ENCODE results near the gene IL22RA2.
"Not testable (repeated sequence)": the region's sequence is repeated elsewhere in the genome, so short reads cannot be mapped to it uniquely, and the experiment has no call there.

The IL22RA2 gene

GRCh38 chr6:137115658-137116057 lies 57.8 kb downstream of the IL22RA2 start:
- in situ Hi-C loops (cut with MboI; ENCODE audit: low sequenced_read_pairs, unreplicated experiment), result no loop called here
- DNase-seq (ENCODE audit: low spot score), result no peak
- TF ChIP-seq CTCF (IDR thresholded peaks at IDR 0.05; ENCODE audit: borderline replicate concordance, control extremely low read depth, extremely low read depth, insufficient read depth, missing control alignments), result no peak

GRCh38 chr6:137112067-137112355 lies 61.4 kb downstream of the IL22RA2 start:
- TF ChIP-seq CTCF (IDR thresholded peaks at IDR 0.05; ENCODE audit: borderline replicate concordance, control extremely low read depth, extremely low read depth, insufficient read depth, missing control alignments), result no peak
- no peak for DNase-seq (ENCODE audit: low spot score)
- in situ Hi-C loops (cut with MboI; ENCODE audit: low sequenced_read_pairs, unreplicated experiment), result no loop called here

- no peak for TF ChIP-seq CTCF (IDR thresholded peaks at IDR 0.05; ENCODE audit: borderline replicate concordance, control extremely low read depth, extremely low read depth, insufficient read depth, missing control alignments)
- in situ Hi-C loops (cut with MboI; ENCODE audit: low sequenced_read_pairs, unreplicated experiment), result no loop called here
- no peak for DNase-seq (ENCODE audit: low spot score)
These were observed 62.0 kb downstream of the IL22RA2 start for GRCh38 chr6:137111296-137112066.

- in situ Hi-C loops (cut with MboI; ENCODE audit: low sequenced_read_pairs, unreplicated experiment), result no loop called here
- TF ChIP-seq CTCF (IDR thresholded peaks at IDR 0.05; ENCODE audit: borderline replicate concordance, control extremely low read depth, extremely low read depth, insufficient read depth, missing control alignments), result no peak
- DNase-seq (ENCODE audit: low spot score), result no peak
These were observed 65.7 kb downstream of the IL22RA2 start for GRCh38 chr6:137107767-137108105.

- DNase-seq (ENCODE audit: low spot score); in situ Hi-C loops (cut with MboI; ENCODE audit: low sequenced_read_pairs, unreplicated experiment): not testable (repeated sequence)
These were observed 66.2 kb downstream of the IL22RA2 start for GRCh38 chr6:137107047-137107766.

GRCh38 chr6:137106183-137106582 lies 67.3 kb downstream of the IL22RA2 start:
- DNase-seq (ENCODE audit: low spot score), result no peak
- in situ Hi-C loops (cut with MboI; ENCODE audit: low sequenced_read_pairs, unreplicated experiment), result no loop called here
- no peak for TF ChIP-seq CTCF (IDR thresholded peaks at IDR 0.05; ENCODE audit: borderline replicate concordance, control extremely low read depth, extremely low read depth, insufficient read depth, missing control alignments)

GRCh38 chr6:137105375-137105774 lies 68.1 kb downstream of the IL22RA2 start:
- no peak for DNase-seq (ENCODE audit: low spot score)
- in situ Hi-C loops (cut with MboI; ENCODE audit: low sequenced_read_pairs, unreplicated experiment), result no loop called here
- TF ChIP-seq CTCF (IDR thresholded peaks at IDR 0.05; ENCODE audit: borderline replicate concordance, control extremely low read depth, extremely low read depth, insufficient read depth, missing control alignments), result no peak
